Endothelial cell of umbilical vein (primary cell): ENCODE data around the gene EIF3B.

Experiments used
- CTCF ChIP-seq, 2 donors: IDR thresholded peaks; 1 replicate in 1 of 2; 2 replicates in 1 of 2; pipeline ENCODE4 v1.5.1; 2011; ENCODE audit warnings: low read length in 2 of 2, mild to moderate bottlenecking in 2 of 2, moderate library complexity in 2 of 2, control low read depth in 1 of 2, inconsistent platforms in 1 of 2, low read depth in 1 of 2; ENCODE audit not compliant: insufficient read depth in 1 of 2; ENCODE audit errors: extremely low read depth in 1 of 2
- MAX ChIP-seq: IDR thresholded peaks from 2 replicates; pipeline ENCODE4 v1.6.1; 2011; ENCODE audit not compliant: insufficient read depth, insufficient read length
- MYC ChIP-seq: IDR thresholded peaks from one replicate; pipeline ENCODE4 v1.6.1; 2011; ENCODE audit warnings: mild to moderate bottlenecking, low read depth, low read length
- POLR2A ChIP-seq: IDR thresholded peaks from 2 replicates; pipeline ENCODE4 v1.6.1; 2012; ENCODE audit warnings: low read depth, mild to moderate bottlenecking, control low read depth, low read length
- POLR2AphosphoS5 ChIP-seq: IDR thresholded peaks from 2 replicates; pipeline ENCODE4 v1.6.1; 2012; ENCODE audit warnings: low read depth, mild to moderate bottlenecking, control low read depth, low read length, moderate library complexity; ENCODE audit not compliant: insufficient read depth

- TF ChIP-seq CTCF (IDR thresholded peaks at IDR 0.05; ENCODE audit: extremely low read depth in 1 of 2, insufficient read depth in 1 of 2, low read depth in 1 of 2, low read length in 2 of 2) (no peak), POLR2AphosphoS5 (no peak), MAX (no peak), MYC (no peak), POLR2A (no peak)
These were observed 32.5 kb downstream of the EIF3B start for GRCh38 chr7:2386964-2387669.
